ENCODE data around the gene SV2C.

DNA sequence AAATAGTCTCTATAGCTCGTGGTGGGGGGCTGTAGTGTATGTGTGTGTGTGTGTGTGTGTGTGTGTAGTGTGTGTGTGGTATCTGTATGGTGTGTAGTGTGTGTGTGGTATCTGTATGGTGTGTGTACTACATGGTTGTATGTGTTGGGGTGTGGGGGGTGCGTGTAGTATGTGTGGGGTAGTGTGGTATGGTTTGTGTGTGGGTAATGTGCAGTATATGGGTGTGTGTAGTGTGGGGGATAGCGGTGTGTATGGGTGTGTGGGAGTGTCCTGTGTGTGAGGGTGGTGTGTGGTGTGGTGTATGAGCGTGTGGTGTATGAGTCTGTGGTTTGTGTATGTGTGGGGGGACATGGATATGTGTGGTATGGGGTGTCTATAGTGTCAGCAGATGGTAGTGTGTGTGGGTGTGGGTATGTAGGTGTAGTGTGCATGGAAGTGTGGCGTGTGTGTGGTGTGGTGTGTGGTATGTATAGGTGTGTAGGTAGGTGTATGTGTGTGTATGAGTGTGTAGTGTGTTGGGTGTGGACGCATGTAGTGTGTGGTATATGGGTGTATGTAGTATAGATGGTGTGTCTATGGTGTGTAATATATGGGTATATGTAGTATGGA lies 174.1 kb downstream of the SV2C start:
- TF ChIP-seq POLR2A (IDR thresholded peaks at IDR 0.05; ENCODE audit: low read depth, low read length) (no peak), EZH2 (IDR thresholded peaks at IDR 0.05; ENCODE audit: borderline replicate concordance, control insufficient read depth, low read depth, low read length) (no peak), TARDBP (IDR thresholded peaks at IDR 0.05; ENCODE audit: borderline replicate concordance) (no peak)
- TF ChIP-seq, protein P1, sequence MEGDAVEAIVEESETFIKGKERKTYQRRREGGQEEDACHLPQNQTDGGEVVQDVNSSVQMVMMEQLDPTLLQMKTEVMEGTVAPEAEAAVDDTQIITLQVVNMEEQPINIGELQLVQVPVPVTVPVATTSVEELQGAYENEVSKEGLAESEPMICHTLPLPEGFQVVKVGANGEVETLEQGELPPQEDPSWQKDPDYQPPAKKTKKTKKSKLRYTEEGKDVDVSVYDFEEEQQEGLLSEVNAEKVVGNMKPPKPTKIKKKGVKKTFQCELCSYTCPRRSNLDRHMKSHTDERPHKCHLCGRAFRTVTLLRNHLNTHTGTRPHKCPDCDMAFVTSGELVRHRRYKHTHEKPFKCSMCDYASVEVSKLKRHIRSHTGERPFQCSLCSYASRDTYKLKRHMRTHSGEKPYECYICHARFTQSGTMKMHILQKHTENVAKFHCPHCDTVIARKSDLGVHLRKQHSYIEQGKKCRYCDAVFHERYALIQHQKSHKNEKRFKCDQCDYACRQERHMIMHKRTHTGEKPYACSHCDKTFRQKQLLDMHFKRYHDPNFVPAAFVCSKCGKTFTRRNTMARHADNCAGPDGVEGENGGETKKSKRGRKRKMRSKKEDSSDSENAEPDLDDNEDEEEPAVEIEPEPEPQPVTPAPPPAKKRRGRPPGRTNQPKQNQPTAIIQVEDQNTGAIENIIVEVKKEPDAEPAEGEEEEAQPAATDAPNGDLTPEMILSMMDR (IDR thresholded peaks at IDR 0.05 in 2 of 3, conservative IDR thresholded peaks at IDR 0.05 in 1 of 3; ENCODE audit: control insufficient read depth in 2 of 3, extremely low read depth in 1 of 3, insufficient read depth in 1 of 3, low read depth in 3 of 3, low read length in 3 of 3): no peak
